Thoracic aorta endothelial cell (primary cell): ENCODE data around the gene NOL11. TPM values are rescaled to one million over a fixed set of nuclear protein-coding genes. Genes with fewer than 3 reads are reported as not detected.

Experiments used
- small RNA-seq: library from RNA; depleted of rRNA; stranded (forward); fragments of <200 nt; gene quantifications from one replicate; pipeline ENCODE3, GENCODE V24; 2012
- total RNA-seq: library from RNA; depleted of rRNA; stranded (reverse); fragments of >200 nt; gene quantifications from 2 replicates; pipeline ENCODE4 v1.2.3, GENCODE V29; 2012

Gene NOL11
- 71.7 and 72.4 TPM in 2 replicates for total RNA-seq

DNA sequence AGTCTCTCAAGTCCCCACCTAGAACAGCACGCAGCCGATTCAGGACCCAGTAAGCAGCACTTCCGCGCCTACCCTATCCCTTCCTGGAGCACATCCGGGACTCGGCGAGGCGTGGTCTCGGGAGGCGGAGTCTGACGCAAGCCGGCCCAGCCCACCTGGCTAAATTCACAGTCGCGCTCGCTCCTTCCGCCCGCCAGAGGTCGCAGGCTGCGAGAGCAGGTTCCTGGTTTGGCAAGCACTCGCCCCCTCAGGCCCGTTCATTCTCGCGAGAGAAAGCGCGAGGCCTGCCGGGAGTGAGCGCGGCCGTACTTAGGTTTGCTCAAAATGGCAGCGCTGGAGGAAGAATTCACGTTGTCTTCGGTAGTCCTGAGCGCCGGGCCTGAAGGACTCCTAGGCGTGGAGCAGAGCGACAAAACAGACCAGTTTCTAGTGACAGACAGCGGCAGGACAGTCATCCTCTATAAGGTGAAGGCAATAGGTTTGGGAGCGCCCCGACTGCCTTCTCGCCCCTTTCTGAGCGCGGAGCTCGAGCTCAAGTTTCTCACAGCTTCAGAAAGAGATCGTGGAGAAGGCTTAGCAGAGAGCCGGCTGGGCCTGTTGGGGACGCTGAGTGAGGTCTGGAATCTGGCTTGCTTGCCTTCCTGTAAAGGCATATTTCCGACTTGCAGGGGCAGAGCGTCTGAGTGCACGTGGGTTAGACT is at the start of gene NOL11:
Gene NOL11, plus strand, starts transcription at position 313 of the 701 bp plus-strand sequence. Its CDS starts 12 bp downstream, at position 325.

Small RNAs within 50 kb of the gene (small RNA-seq; reads per million reads assigned to genes)
- gene SNORA38B: 33.8 reads per million, percentile 97 among the genes with 10 or more reads in this experiment

Other genes starting within 250 kb of the NOL11 start
- 86.7 and 88.2 TPM in 2 replicates for gene BPTF, start 107.6 kb downstream of the NOL11 start, total RNA-seq